GM12878 (cell line): ENCODE results near the gene SPATA16. TPM values are rescaled to one million over a fixed set of nuclear protein-coding genes. Genes with fewer than 3 reads are reported as not detected.

ENCODE experiments used
- ATAC-seq: fragments of 200-7000 bp; cut with Tn5 transposase; 3 replicates; pipeline ENCODE4 v1.9.1; 2020; ENCODE audit warnings: mild to moderate bottlenecking, moderate library complexity
- BruUV-seq: library from RNA; stranded (reverse); fragments of 400-500 nt; replicated peaks from 2 replicates; lab custom pipeline; 2021; lab: Mats Ljungman, UMichigan
- CTCF ChIA-PET: fragments of 300-600 bp; sonication (Branson Sonifier 250); formaldehyde crosslinking; extraction: SDS; loops from one replicate; lab custom pipeline; 2021; ENCODE audit warnings: inconsistent platforms; lab: Yijun Ruan, JAX
- POLR2A ChIA-PET: fragments of 350-600 bp; formaldehyde crosslinking; extraction: SDS; loops from one replicate; lab custom pipeline; 2021; ENCODE audit warnings: inconsistent platforms; lab: Charles Lee
- RAD21 ChIA-PET: fragments of 300-600 bp; sonication (Branson Sonifier 250); formaldehyde crosslinking; loops from one replicate; lab custom pipeline; 2023; ENCODE audit warnings: antibody characterized with exemption; ENCODE audit not compliant: unreplicated experiment; lab: Charles Lee
- SMC1A ChIA-PET: fragments of 300-600 bp; sonication (Branson Sonifier 250); formaldehyde crosslinking; loops from one replicate; lab custom pipeline; 2023; ENCODE audit not compliant: unreplicated experiment, uncharacterized antibody; lab: Charles Lee
- DNase-seq: peaks from one replicate; pipeline ENCODE4 v3.0.0-alpha.2; 2011; ENCODE audit warnings: low read depth, low spot score
- FAIRE-seq: peaks from 3 replicates; lab custom pipeline; 2011; peaks lifted over from hg19 to GRCh38; lab: Jason Lieb, UNC
- H2AFZ ChIP-seq: 2 replicates; pipeline ENCODE4 v1.6.0; 2011; ENCODE audit warnings: low read depth, low read length, control low read depth; ENCODE audit not compliant: control insufficient read depth
- H3K27ac ChIP-seq: 2 replicates; pipeline ENCODE4 v1.5.1; 2011; ENCODE audit warnings: control low read depth; ENCODE audit not compliant: control insufficient read depth, insufficient read depth
- H3K27me3 ChIP-seq, 2 experiments: replicated peaks in 1 of 2; 2 replicates each; pipeline versions ENCODE4 v1.6.0 to v1.6.1; 2011; ENCODE audit warnings: low read length in 1 of 2; ENCODE audit not compliant: control insufficient read depth in 2 of 2, insufficient read depth in 2 of 2
- H3K36me3 ChIP-seq, 2 experiments: 2 replicates each; pipeline ENCODE4 v1.5.1; 2011; ENCODE audit warnings: low read length in 1 of 2; ENCODE audit not compliant: control insufficient read depth in 2 of 2, insufficient read depth in 2 of 2
- H3K4me1 ChIP-seq: 2 replicates; pipeline ENCODE4 v1.6.1; 2011; ENCODE audit warnings: mild to moderate bottlenecking, low read length, moderate library complexity, mixed read lengths; ENCODE audit not compliant: control insufficient read depth, insufficient read depth
- H3K4me2 ChIP-seq: 2 replicates; pipeline ENCODE4 v1.6.0; 2011; ENCODE audit warnings: control low read depth; ENCODE audit not compliant: control insufficient read depth, insufficient read depth
- H3K4me3 ChIP-seq: fragments of 200-600 bp; sonication (generic); 2 replicates; pipeline ENCODE4 v1.5.1; 2016
- H3K79me2 ChIP-seq: 2 replicates; pipeline ENCODE4 v1.6.0; 2011; ENCODE audit warnings: low read length; ENCODE audit not compliant: control insufficient read depth, insufficient read depth
- H3K9ac ChIP-seq: 2 replicates; pipeline ENCODE4 v1.8.0; 2011; ENCODE audit warnings: low read length, control low read depth, mixed read lengths; ENCODE audit not compliant: control insufficient read depth, insufficient read depth
- H3K9me3 ChIP-seq: replicated peaks from 3 replicates; pipeline ENCODE4 v1.5.1; 2011; ENCODE audit warnings: mild to moderate bottlenecking, low read length; ENCODE audit not compliant: control insufficient read depth, insufficient read depth
- H4K20me1 ChIP-seq: 2 replicates; pipeline ENCODE4 v1.6.0; 2011; ENCODE audit not compliant: control insufficient read depth, insufficient read depth
- ATF3 ChIP-seq: IDR thresholded peaks from 2 replicates; pipeline ENCODE4 v1.6.1; 2011; ENCODE audit warnings: low read depth, mild to moderate bottlenecking, low read length, moderate library complexity, borderline replicate concordance; ENCODE audit errors: extremely low read depth
- CBX3 ChIP-seq: fragments of 200-600 bp; sonication (generic); IDR thresholded peaks from 2 replicates; pipeline ENCODE4 v1.6.1; 2016; ENCODE audit warnings: low read depth, borderline replicate concordance
- RAD21 ChIP-seq: IDR thresholded peaks from 2 replicates; pipeline ENCODE4 v1.6.1; 2011; ENCODE audit warnings: mild to moderate bottlenecking, low read depth, low read length, moderate library complexity; ENCODE audit not compliant: insufficient read depth
- SKIL ChIP-seq: fragments of 450-650 bp; IDR thresholded peaks from 2 replicates; pipeline ENCODE4 v1.6.1; 2017; ENCODE audit warnings: mild to moderate bottlenecking, low read depth, inconsistent platforms; ENCODE audit not compliant: poor library complexity, severe bottlenecking
- SMC3 ChIP-seq: IDR thresholded peaks from 2 replicates; pipeline ENCODE4 v1.6.1; 2011; ENCODE audit warnings: low read length, improper control_type of control experiment, borderline replicate concordance
- WGBS: methylation state at CpG from one replicate; pipeline ENCODE4 v1.1.6; 2016; ENCODE audit warnings: low lambda C conversion rate; ENCODE audit not compliant: insufficient replicate concordance, insufficient coverage; ENCODE audit errors: missing lambda C conversion rate; 5-methylcytosine and 5-hydroxymethylcytosine counted together
- in situ Hi-C: fragments of 300-500 bp; cut with MboI; formaldehyde crosslinking; loops from 9 replicates; pipeline ENCODE4 v1.14.3; 2018; ENCODE audit warnings: mixed read lengths
- intact Hi-C: fragments of 100-400 bp; cut with micrococcal nuclease; formaldehyde crosslinking; loops from one replicate; pipeline ENCODE4 v1.14.2; 2022; ENCODE audit not compliant: unreplicated experiment
- polyA plus RNA-seq, 11 experiments: library from polyadenylated mRNA; depleted of rRNA in 4 of 11; unstranded in 6 of 11; stranded (reverse) in 5 of 11; fragments of >200 nt; fragmentation: Nextera tagmentation in 4 of 11; fragmentation: Illumina TruSeq in 1 of 11; extraction: Ambion mirVana in 4 of 11; extraction: Trizol in 1 of 11; gene quantifications; 1 replicate in 1 of 11; 2 replicates in 10 of 11; pipeline versions ENCODE4 v1.2.1 to v1.2.3, GENCODE V29; 2011 to 2016; ENCODE audit warnings: inconsistent platforms in 2 of 11, missing spikeins in 2 of 11, low read depth in 1 of 11
- total RNA-seq, 4 experiments: library from RNA; depleted of rRNA in 3 of 4; stranded (reverse); fragments of >200 nt in 3 of 4; fragmentation: Illumina TruSeq in 1 of 4; extraction: Trizol in 1 of 4; gene quantifications; 2 replicates each; pipeline versions ENCODE4 v1.2.1 to v1.2.3, GENCODE V29; 2013 to 2021
- TF ChIP-seq, protein P1 (sequence below), 3 experiments: IDR thresholded peaks in 2 of 3; conservative IDR thresholded peaks in 1 of 3; 2 replicates each; pipeline ENCODE4 v1.5.1; 2011; ENCODE audit warnings: low read depth in 3 of 3, low read length in 3 of 3, mild to moderate bottlenecking in 3 of 3, control low read depth in 2 of 3, moderate library complexity in 2 of 3, inconsistent platforms in 1 of 3, mixed read lengths in 1 of 3; ENCODE audit not compliant: control insufficient read depth in 2 of 3, insufficient read depth in 1 of 3; ENCODE audit errors: extremely low read depth in 1 of 3

Gene SPATA16
- total and polyA plus RNA-seq, 10 of the 15 experiments (the other 5 are each of a cell fraction or from before 2014, with no cell fraction given): 0.04 TPM; not detected in 9

DNA sequence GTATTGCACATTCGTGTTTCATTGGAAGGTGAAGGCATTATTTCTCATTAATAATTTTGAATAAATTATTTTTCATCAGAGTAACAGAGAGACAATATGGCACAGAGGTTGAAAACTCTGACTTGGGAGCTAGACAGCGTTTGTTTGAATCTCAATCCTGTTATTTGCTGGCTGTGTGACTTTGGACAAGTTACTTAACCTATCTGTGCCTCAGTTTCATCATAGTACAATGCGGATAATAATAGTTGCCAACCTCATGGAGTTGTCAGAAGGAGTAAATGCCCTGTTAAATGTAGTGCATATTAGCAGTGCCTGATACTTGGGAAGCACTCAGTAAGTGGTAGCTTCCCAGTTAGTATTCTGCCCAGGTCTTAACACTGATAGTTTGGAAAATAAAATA, 151.7 kb downstream of the SPATA16 start (continued):
- no peak for TF ChIP-seq SKIL

DNA sequence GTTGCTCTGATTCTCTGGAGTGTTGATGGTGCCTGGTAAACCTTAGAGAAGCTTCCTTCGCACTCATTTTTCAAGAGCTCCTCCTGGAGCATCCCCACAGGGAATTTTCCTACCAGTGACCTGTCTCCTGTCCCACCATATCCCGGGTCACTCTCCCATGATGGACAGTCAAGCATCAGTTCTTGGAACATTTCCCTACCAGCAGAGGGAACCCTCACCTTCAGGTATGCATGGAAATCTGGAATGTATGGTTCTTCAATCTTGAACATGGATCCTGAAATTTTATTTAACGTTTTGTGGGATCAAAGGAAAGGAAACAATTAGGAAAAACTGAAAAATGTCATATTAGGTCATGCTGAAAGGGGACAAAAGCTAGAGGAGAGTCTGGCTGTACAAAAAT, 153.8 kb downstream of the SPATA16 start:
- SMC1A ChIA-PET: no interaction called here
- POLR2A ChIA-PET: no interaction called here
- TF ChIP-seq ATF3 (no peak), SMC3 (peak; percentile 16; the same call in 1 of the 2 replicates), CBX3 (no peak), RAD21 (peak; percentile 11; the same call in 1 of the 2 replicates)
- TF ChIP-seq, protein P1, sequence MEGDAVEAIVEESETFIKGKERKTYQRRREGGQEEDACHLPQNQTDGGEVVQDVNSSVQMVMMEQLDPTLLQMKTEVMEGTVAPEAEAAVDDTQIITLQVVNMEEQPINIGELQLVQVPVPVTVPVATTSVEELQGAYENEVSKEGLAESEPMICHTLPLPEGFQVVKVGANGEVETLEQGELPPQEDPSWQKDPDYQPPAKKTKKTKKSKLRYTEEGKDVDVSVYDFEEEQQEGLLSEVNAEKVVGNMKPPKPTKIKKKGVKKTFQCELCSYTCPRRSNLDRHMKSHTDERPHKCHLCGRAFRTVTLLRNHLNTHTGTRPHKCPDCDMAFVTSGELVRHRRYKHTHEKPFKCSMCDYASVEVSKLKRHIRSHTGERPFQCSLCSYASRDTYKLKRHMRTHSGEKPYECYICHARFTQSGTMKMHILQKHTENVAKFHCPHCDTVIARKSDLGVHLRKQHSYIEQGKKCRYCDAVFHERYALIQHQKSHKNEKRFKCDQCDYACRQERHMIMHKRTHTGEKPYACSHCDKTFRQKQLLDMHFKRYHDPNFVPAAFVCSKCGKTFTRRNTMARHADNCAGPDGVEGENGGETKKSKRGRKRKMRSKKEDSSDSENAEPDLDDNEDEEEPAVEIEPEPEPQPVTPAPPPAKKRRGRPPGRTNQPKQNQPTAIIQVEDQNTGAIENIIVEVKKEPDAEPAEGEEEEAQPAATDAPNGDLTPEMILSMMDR (IDR thresholded peaks at IDR 0.05 in 2 of 3, conservative IDR thresholded peaks at IDR 0.05 in 1 of 3; ENCODE audit: control insufficient read depth in 2 of 3, extremely low read depth in 1 of 3, insufficient read depth in 1 of 3, low read depth in 3 of 3, low read length in 3 of 3): peak in 1 of 3 experiments; percentile 29; a peak in 1 of 6 replicates
- in situ Hi-C loops: no loop called here
- H3K79me2 ChIP-seq: no peaks in the 10 kb centered on the region
- no peaks in the 10 kb centered on the region for H3K36me3 ChIP-seq
- no peaks in the 10 kb centered on the region for H3K4me1 ChIP-seq
- no peak overlapping the region for H2AFZ ChIP-seq
- no peak for DNase-seq
- intact Hi-C loops: no loop called here
- no peak for FAIRE-seq
- WGBS: 6% methylated on average over 3 of the region's 3 CpGs
- CTCF ChIA-PET: no interaction called here
- no peaks in the 10 kb centered on the region for H4K20me1 ChIP-seq
- RAD21 ChIA-PET: no interaction called here
- no peak overlapping the region for H3K9ac ChIP-seq
- no peak overlapping the region for H3K4me2 ChIP-seq
- no peak overlapping the region for H3K4me3 ChIP-seq
- H3K9me3 ChIP-seq: no peaks in the 10 kb centered on the region
- no peaks in the 10 kb centered on the region for H3K27me3 ChIP-seq
- ATAC-seq: no peak
- H3K27ac ChIP-seq: no peak overlapping the region
- BruUV-seq: no TSS peak
